Measurements from ENCODE around the gene CYP4F3. TPM values are rescaled to one million over a fixed set of nuclear protein-coding genes. Genes with fewer than 3 reads are reported as not detected.

CYP4F3 gene
- total RNA-seq, 1 donor from 2014 or later, result not detected

DNA sequence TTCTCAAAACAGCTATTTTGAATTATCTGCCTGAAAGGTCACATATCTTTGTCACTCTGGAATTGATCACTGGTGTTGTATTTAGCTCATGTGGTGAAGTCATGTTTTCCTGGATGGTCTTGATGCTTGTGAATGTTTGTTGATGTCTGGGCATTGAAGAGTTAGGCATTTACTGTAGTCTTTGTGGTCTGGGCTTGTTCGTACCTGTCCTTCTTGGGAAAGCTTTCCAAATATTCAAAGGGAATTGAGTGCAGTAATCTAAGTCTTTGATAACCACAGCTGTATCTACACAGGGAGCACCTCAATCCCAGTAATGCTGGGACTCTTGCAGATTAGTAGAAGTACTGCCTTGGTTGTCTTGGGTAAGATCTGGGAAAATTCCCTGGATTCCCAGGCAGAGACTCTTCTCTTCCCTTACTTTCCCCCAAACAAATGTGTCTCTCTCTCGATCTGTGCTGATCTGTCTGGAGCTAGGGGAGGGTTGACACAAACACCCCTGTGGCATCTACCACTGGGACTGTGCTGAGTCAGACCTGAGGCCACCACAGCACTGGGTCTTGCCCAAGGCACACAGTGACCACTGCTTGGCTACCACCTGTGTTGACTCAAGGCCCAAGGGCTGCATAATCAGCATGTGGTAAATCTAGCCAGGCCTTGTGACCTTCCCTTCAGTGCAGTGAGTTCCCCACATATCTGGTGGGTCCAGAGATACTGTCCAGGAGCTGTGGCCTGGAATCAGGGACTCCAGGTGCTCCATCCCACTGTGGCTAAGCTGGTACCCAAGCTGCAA, 5.5 kb upstream of the CYP4F3 start:
- Mint-ChIP-seq H3K4me1 (no peaks in the 10 kb centered on the region), H3K9me3 (peaks cover 54% of the 10 kb centered on the region), H3K27me3 (ENCODE audit: low read depth) (no peaks in the 10 kb centered on the region), H3K36me3 (no peaks in the 10 kb centered on the region), H3K4me3 (no peak overlapping the region), H3K27ac (no peak overlapping the region)
- no peak for DNase-seq (ENCODE audit: low spot score in 2 of 2, unreplicated experiment in 2 of 2)
- TF ChIP-seq, protein P1, sequence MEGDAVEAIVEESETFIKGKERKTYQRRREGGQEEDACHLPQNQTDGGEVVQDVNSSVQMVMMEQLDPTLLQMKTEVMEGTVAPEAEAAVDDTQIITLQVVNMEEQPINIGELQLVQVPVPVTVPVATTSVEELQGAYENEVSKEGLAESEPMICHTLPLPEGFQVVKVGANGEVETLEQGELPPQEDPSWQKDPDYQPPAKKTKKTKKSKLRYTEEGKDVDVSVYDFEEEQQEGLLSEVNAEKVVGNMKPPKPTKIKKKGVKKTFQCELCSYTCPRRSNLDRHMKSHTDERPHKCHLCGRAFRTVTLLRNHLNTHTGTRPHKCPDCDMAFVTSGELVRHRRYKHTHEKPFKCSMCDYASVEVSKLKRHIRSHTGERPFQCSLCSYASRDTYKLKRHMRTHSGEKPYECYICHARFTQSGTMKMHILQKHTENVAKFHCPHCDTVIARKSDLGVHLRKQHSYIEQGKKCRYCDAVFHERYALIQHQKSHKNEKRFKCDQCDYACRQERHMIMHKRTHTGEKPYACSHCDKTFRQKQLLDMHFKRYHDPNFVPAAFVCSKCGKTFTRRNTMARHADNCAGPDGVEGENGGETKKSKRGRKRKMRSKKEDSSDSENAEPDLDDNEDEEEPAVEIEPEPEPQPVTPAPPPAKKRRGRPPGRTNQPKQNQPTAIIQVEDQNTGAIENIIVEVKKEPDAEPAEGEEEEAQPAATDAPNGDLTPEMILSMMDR (IDR thresholded peaks at IDR 0.05; ENCODE audit: unreplicated experiment), result no peak

- DNase-seq (ENCODE audit: low spot score in 2 of 2, unreplicated experiment in 2 of 2), result no peak
- Mint-ChIP-seq H3K4me3 (no peak overlapping the region), H3K27me3 (ENCODE audit: low read depth) (no peaks in the 10 kb centered on the region), H3K27ac (no peak overlapping the region), H3K36me3 (no peaks in the 10 kb centered on the region), H3K9me3 (peaks cover 52% of the 10 kb centered on the region), H3K4me1 (no peaks in the 10 kb centered on the region)
- TF ChIP-seq, protein P1 (IDR thresholded peaks at IDR 0.05; ENCODE audit: unreplicated experiment), result no peak
These were observed 4.7 kb upstream of the CYP4F3 start for GRCh38 chr19:15636026-15636425.

DNA sequence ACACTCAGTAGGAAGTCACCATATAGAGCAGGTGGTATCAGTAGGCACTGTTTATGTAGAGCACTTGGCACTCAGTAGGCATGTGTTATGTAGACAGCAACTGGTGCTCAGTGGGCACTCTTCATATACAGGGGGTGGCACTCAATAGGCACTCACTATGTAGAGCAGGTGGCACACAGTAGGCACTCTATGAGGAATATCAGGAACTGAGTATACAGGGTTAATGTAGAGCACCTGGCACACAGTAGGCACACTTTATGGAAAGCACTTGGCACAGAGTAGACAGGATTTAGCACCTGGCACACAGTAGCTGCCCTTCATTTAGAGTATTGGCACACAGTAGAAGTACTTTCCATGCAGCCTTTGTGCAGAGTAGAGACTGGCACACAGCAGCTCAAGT, 1.1 kb upstream of the CYP4F3 start:
- Mint-ChIP-seq H3K36me3 (no peaks in the 10 kb centered on the region), H3K9me3 (peaks cover 60% of the 10 kb centered on the region)

DNA sequence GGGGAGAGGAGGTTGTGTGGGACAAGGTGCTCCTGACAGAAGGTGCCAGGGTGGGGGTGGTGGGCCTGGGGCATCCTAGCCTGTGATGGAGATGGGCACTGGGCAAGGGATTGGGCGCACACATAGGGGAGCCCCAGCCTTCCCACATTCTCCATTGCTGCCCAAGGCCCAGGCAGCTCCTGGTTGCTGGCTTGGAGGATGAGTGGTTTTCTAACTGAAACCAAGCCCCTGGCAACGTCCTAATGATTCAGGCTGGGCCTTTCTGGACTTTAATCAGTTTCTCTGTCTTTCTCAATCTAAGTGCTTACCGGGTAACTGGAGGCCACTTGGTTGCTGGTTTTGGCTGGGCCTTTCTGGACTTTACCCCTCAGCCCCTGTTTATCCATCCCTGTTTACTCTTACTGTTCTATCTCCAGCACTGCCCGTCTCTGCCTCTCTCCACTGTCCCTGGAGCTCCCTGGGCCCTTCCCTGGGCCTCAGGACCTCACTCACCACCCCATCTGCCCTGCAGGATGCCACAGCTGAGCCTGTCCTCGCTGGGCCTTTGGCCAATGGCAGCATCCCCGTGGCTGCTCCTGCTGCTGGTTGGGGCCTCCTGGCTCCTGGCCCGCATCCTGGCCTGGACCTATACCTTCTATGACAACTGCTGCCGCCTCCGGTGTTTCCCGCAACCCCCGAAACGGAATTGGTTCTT, 354 bp downstream of the CYP4F3 start:
- no peak overlapping the region for H3K27ac Mint-ChIP-seq
- H3K4me1 Mint-ChIP-seq, result no peaks in the 10 kb centered on the region
- no peaks in the 10 kb centered on the region for H3K36me3 Mint-ChIP-seq
- peaks cover 65% of the 10 kb centered on the region for H3K9me3 Mint-ChIP-seq
- H3K4me3 Mint-ChIP-seq, result no peak overlapping the region
- no peak for DNase-seq (ENCODE audit: low spot score in 2 of 2, unreplicated experiment in 2 of 2)
- H3K27me3 Mint-ChIP-seq (ENCODE audit: low read depth), result no peaks in the 10 kb centered on the region
- TF ChIP-seq, protein P1 (IDR thresholded peaks at IDR 0.05; ENCODE audit: unreplicated experiment), result no peak

More for the DNA sequence above, 1.1 kb upstream of the CYP4F3 start:
- DNase-seq (ENCODE audit: low spot score in 2 of 2, unreplicated experiment in 2 of 2), result no peak
- Mint-ChIP-seq H3K4me1 (no peaks in the 10 kb centered on the region), H3K27ac (no peak overlapping the region), H3K27me3 (ENCODE audit: low read depth) (no peaks in the 10 kb centered on the region), H3K4me3 (no peak overlapping the region)
- TF ChIP-seq, protein P1 (IDR thresholded peaks at IDR 0.05; ENCODE audit: unreplicated experiment), result no peak

- no peak for DNase-seq (ENCODE audit: low spot score in 2 of 2, unreplicated experiment in 2 of 2)
- H3K4me1 Mint-ChIP-seq, result no peaks in the 10 kb centered on the region
- peaks cover 2% of the 10 kb centered on the region for H3K36me3 Mint-ChIP-seq
- TF ChIP-seq, protein P1 (IDR thresholded peaks at IDR 0.05; ENCODE audit: unreplicated experiment), result no peak
- no peak overlapping the region for H3K4me3 Mint-ChIP-seq
- H3K9me3 Mint-ChIP-seq, result peaks cover 70% of the 10 kb centered on the region
- no peaks in the 10 kb centered on the region for H3K27me3 Mint-ChIP-seq (ENCODE audit: low read depth)
- no peak overlapping the region for H3K27ac Mint-ChIP-seq
These were observed 1.3 kb downstream of the CYP4F3 start for GRCh38 chr19:15641901-15642491.
